Ishikawa (cell line): ENCODE results near the gene TIMMDC1.

Experiments
- CEBPB ChIP-seq: IDR thresholded peaks from 2 replicates; pipeline ENCODE4 v1.6.1; 2012
- CREB1 ChIP-seq: IDR thresholded peaks from 2 replicates; pipeline ENCODE4 v1.6.1; 2012; ENCODE audit warnings: low read depth
- EGR1 ChIP-seq: IDR thresholded peaks from 2 replicates; pipeline ENCODE4 v1.6.1; 2012
- EP300 ChIP-seq: IDR thresholded peaks from 2 replicates; pipeline ENCODE4 v1.6.1; 2012; ENCODE audit warnings: borderline replicate concordance
- FOXM1 ChIP-seq: IDR thresholded peaks from 2 replicates; pipeline ENCODE4 v1.6.1; 2012; ENCODE audit warnings: low read depth, borderline replicate concordance
- NFIC ChIP-seq: IDR thresholded peaks from 2 replicates; pipeline ENCODE4 v1.6.1; 2012
- RAD21 ChIP-seq: IDR thresholded peaks from 2 replicates; pipeline ENCODE4 v1.6.1; 2012; ENCODE audit warnings: low read depth
- TAF1 ChIP-seq: IDR thresholded peaks from 2 replicates; pipeline ENCODE4 v1.6.1; 2012; ENCODE audit warnings: low read depth, mild to moderate bottlenecking
- TCF12 ChIP-seq: IDR thresholded peaks from 2 replicates; pipeline ENCODE4 v1.6.1; 2012; ENCODE audit warnings: low read depth
- TEAD4 ChIP-seq: IDR thresholded peaks from 2 replicates; pipeline ENCODE4 v1.6.1; 2012
- USF1 ChIP-seq: IDR thresholded peaks from 2 replicates; pipeline ENCODE4 v1.6.1; 2012
- YY1 ChIP-seq: IDR thresholded peaks from 2 replicates; pipeline ENCODE4 v1.6.1; 2012; ENCODE audit warnings: low read depth
- ZBTB7A ChIP-seq: IDR thresholded peaks from 2 replicates; pipeline ENCODE4 v1.6.1; 2012; ENCODE audit warnings: low read depth
- TF ChIP-seq, protein P1 (sequence below): IDR thresholded peaks from 2 replicates; pipeline ENCODE4 v1.6.1; 2012
- TF ChIP-seq, protein P2 (sequence below): IDR thresholded peaks from 2 replicates; pipeline ENCODE4 v1.6.1; 2012; ENCODE audit warnings: low read depth, mild to moderate bottlenecking

The TIMMDC1 gene

GRCh38 chr3:119481079-119481478 lies 17.3 kb upstream of the TIMMDC1 start:
- no peak for TF ChIP-seq EP300
- no peak for TF ChIP-seq TCF12
- TF ChIP-seq, protein P1, sequence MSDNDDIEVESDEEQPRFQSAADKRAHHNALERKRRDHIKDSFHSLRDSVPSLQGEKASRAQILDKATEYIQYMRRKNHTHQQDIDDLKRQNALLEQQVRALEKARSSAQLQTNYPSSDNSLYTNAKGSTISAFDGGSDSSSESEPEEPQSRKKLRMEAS = no peak
- TF ChIP-seq YY1 = no peak
- TF ChIP-seq USF1 = no peak
- no peak for TF ChIP-seq EGR1
- TF ChIP-seq TEAD4 = no peak
- TF ChIP-seq CEBPB = no peak
- TF ChIP-seq ZBTB7A = no peak
- TF ChIP-seq TAF1 = no peak
- TF ChIP-seq CREB1 = no peak
- TF ChIP-seq RAD21 = no peak
- no peak for TF ChIP-seq FOXM1
- TF ChIP-seq, protein P2, sequence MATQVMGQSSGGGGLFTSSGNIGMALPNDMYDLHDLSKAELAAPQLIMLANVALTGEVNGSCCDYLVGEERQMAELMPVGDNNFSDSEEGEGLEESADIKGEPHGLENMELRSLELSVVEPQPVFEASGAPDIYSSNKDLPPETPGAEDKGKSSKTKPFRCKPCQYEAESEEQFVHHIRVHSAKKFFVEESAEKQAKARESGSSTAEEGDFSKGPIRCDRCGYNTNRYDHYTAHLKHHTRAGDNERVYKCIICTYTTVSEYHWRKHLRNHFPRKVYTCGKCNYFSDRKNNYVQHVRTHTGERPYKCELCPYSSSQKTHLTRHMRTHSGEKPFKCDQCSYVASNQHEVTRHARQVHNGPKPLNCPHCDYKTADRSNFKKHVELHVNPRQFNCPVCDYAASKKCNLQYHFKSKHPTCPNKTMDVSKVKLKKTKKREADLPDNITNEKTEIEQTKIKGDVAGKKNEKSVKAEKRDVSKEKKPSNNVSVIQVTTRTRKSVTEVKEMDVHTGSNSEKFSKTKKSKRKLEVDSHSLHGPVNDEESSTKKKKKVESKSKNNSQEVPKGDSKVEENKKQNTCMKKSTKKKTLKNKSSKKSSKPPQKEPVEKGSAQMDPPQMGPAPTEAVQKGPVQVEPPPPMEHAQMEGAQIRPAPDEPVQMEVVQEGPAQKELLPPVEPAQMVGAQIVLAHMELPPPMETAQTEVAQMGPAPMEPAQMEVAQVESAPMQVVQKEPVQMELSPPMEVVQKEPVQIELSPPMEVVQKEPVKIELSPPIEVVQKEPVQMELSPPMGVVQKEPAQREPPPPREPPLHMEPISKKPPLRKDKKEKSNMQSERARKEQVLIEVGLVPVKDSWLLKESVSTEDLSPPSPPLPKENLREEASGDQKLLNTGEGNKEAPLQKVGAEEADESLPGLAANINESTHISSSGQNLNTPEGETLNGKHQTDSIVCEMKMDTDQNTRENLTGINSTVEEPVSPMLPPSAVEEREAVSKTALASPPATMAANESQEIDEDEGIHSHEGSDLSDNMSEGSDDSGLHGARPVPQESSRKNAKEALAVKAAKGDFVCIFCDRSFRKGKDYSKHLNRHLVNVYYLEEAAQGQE = no peak
- TF ChIP-seq NFIC = no peak

GRCh38 chr3:119483101-119483500 lies 15.2 kb upstream of the TIMMDC1 start:
- TF ChIP-seq TAF1 (no peak), CEBPB (no peak), TEAD4 (no peak), EGR1 (no peak), ZBTB7A (no peak), TCF12 (no peak)
- TF ChIP-seq, protein P1 = no peak
- TF ChIP-seq, protein P2 = no peak

DNA sequence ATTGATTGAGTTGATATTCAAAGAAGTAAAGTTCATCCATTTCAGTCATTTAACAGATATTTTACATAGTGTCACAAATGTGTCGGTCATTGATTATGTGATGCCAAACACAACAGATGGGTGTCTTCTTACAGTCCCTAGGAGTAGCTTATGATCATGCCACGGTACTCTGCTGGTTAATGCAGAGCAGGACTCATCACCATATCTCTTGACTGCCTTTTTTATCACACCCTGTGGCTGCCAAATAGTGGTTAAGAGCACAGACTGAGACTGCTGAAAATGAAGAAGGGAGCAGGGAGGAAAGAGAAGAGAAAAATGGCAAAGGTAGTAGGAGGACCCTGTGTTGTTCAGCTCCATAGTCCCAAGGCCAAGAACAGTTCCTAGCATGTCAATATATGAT lies 12.8 kb upstream of the TIMMDC1 start:
- no peak for TF ChIP-seq TEAD4
- TF ChIP-seq TCF12 = no peak
- no peak for TF ChIP-seq FOXM1
- TF ChIP-seq ZBTB7A = no peak
- TF ChIP-seq CREB1 = no peak
- no peak for TF ChIP-seq RAD21
- no peak for TF ChIP-seq NFIC
- TF ChIP-seq, protein P1 = no peak
- no peak for TF ChIP-seq EP300
- no peak for TF ChIP-seq EGR1
- TF ChIP-seq, protein P2 = no peak
- no peak for TF ChIP-seq USF1
- TF ChIP-seq YY1 = no peak
- no peak for TF ChIP-seq TAF1
- no peak for TF ChIP-seq CEBPB

DNA sequence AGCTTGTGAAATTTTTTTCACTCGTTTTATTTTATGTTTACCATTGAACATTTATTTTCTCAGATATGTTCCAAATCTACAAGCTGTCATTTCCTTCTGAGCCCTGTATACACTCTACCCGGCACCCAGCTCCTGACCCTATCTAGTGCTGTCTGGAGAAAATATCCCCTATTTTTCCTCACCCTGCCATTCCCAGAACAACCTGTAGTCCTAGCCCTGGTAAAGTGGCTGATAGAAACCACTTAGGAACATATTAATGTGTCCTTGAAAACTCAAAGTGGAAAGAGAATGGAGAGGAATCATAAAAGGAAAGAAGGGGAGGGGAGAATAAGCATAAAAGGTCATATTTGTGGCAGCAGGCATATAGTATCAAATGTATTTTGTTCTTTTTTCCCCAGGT lies 8.2 kb upstream of the TIMMDC1 start:
- TF ChIP-seq ZBTB7A (no peak), EP300 (no peak), YY1 (no peak), CEBPB (no peak), TCF12 (no peak), TAF1 (no peak), CREB1 (no peak), EGR1 (no peak), RAD21 (no peak), TEAD4 (no peak), FOXM1 (no peak), USF1 (no peak), NFIC (no peak)
- TF ChIP-seq, protein P2 = no peak
- TF ChIP-seq, protein P1 = no peak
